ENCODE data around the gene SWSAP1.
A peak's percentile ranks its signal among the peaks of the same experiment; 100 is the strongest.

Gene SWSAP1

GRCh38 chr19:11355160-11356073, 19.0 kb upstream of the SWSAP1 start, which contains the start of gene PLPPR2:
Gene PLPPR2 (plus strand): TSS chr19:11355432. CDS start chr19:11357674, 2,242 bp downstream.
- peak; percentile 70 for DNase-seq (ENCODE audit: low read depth)

- DNase-seq (ENCODE audit: low read depth) = no peak
Measured at GRCh38 chr19:11356074-11356397, 18.4 kb upstream of the SWSAP1 start.

- no peak for DNase-seq (ENCODE audit: low read depth)
Measured at GRCh38 chr19:11356676-11357550, 17.6 kb upstream of the SWSAP1 start.

- DNase-seq (ENCODE audit: low read depth) = no peak
Measured at GRCh38 chr19:11359421-11359820, 15.0 kb upstream of the SWSAP1 start.

- no peak for DNase-seq (ENCODE audit: low read depth)
Measured at GRCh38 chr19:11361037-11361770, 13.3 kb upstream of the SWSAP1 start.

- no peak for DNase-seq (ENCODE audit: low read depth)
Measured at GRCh38 chr19:11361771-11362731, 12.4 kb upstream of the SWSAP1 start.

- DNase-seq (ENCODE audit: low read depth) = no peak
Measured at GRCh38 chr19:11363881-11364280, 10.6 kb upstream of the SWSAP1 start.

- DNase-seq (ENCODE audit: low read depth) = no peak
Measured at GRCh38 chr19:11364296-11364904, 10.1 kb upstream of the SWSAP1 start.

GRCh38 chr19:11364935-11365334, 9.5 kb upstream of the SWSAP1 start:
- DNase-seq (ENCODE audit: low read depth) = no peak

GRCh38 chr19:11365557-11366117, 8.8 kb upstream of the SWSAP1 start:
- DNase-seq (ENCODE audit: low read depth) = no peak

- no peak for DNase-seq (ENCODE audit: low read depth)
Measured at GRCh38 chr19:11367528-11367927, 6.9 kb upstream of the SWSAP1 start.

GRCh38 chr19:11370744-11371143, 3.7 kb upstream of the SWSAP1 start:
- no peak for DNase-seq (ENCODE audit: low read depth)

- DNase-seq (ENCODE audit: low read depth) = no peak
Measured at GRCh38 chr19:11373166-11373884, 1.1 kb upstream of the SWSAP1 start.

- DNase-seq (ENCODE audit: low read depth) = no peak
Measured at GRCh38 chr19:11373885-11374432, 507 bp upstream of the SWSAP1 start.

GRCh38 chr19:11375143-11375948, 880 bp downstream of the SWSAP1 start:
- DNase-seq (ENCODE audit: low read depth) = peak; percentile 50

- DNase-seq (ENCODE audit: low read depth) = no peak
Measured at GRCh38 chr19:11377237-11377636, 2.8 kb downstream of the SWSAP1 start.

GRCh38 chr19:11377756-11378155, 3.3 kb downstream of the SWSAP1 start:
- no peak for DNase-seq (ENCODE audit: low read depth)

Data from activated T-helper 9 cell treated with anti-CD3 and anti-CD28 coated beads, Interleukin-2, amount 50 U/mL, for 16 hours (primary cell).